Measurements from ENCODE around the gene KLK13. TPM values are rescaled to one million over a fixed set of nuclear protein-coding genes. Genes with fewer than 3 reads are reported as not detected.

KLK13 gene
- total and polyA plus RNA-seq, 2 of the 8 experiments (the other 6 are each of a cell fraction or from before 2014, with no cell fraction given), result 4.2 to 4.5 TPM

DNA sequence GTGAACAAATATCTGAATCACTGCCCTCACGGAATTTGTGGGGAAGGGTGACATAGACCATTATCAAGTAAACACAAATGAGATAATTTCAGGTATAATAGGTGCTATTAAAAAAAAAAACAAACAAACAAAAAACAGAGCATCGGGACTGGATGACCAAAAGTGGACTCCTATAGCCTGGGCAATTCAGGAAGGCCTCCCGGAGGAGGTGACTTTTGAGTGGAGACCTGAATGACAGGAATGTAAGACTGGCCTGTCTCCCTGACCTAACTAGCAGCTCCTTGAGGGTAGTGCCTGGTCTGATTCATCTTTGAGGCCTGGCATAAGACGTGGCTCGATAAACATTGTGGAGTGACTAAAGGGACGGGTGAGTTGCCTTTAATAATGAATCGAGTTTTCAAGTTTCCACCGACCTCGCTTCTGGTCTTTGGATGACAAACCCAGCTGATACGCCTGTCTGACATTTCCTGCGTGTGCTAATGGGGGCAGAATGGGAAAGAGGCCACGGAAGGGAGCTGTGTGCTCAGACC lies 52.2 kb downstream of the KLK13 start:
- ChIA-PET POLR2A (ENCODE audit: partially characterized antibody) (no interaction called here), CTCF (ENCODE audit: partially characterized antibody) (interaction anchor here (0.7 to 3.5 kb wide), 8 partner anchors 11 to 90 kb away, joined by 3 to 18 read pairs (median 4); partner anchors contain the start of gene KLK8)
- Histone ChIP-seq H2BK12ac (ENCODE audit: low read depth, low read length) (no peak overlapping the region), H3K27ac (ENCODE audit: low read depth, low read length) (no peak overlapping the region), H3K9me3 (ENCODE audit: insufficient read depth in 2 of 2, low read depth in 1 of 2, low read length in 1 of 2) (no peaks in the 10 kb centered on the region), H3K4me1 (replicated peaks in 1 of 4; ENCODE audit: control insufficient read depth in 3 of 4, insufficient read depth in 4 of 4, low read length in 3 of 4) (no peaks in the 10 kb centered on the region; a peak in 1 of 7 replicates), H3K27me3 (replicated peaks in 1 of 4; ENCODE audit: control insufficient read depth in 3 of 4, extremely low read depth in 1 of 4, insufficient read depth in 3 of 4, low read length in 3 of 4) (peaks cover 0 to 9% (median 7%) of the 10 kb centered on the region in 4 experiments; a peak in 5 of 7 replicates), H3K23me2 (ENCODE audit: low read depth, low read length) (peaks cover 9% of the 10 kb centered on the region; the same call in 1 of the 2 replicates), H4K8ac (ENCODE audit: extremely low read depth, insufficient read depth, low read length) (no peak overlapping the region), H2AFZ (ENCODE audit: low read length) (no peak overlapping the region), H3K9ac (replicated peaks in 1 of 4; ENCODE audit: extremely low read depth in 1 of 4, low read depth in 3 of 4, low read length in 3 of 4) (no peak overlapping the region), H3K4ac (replicated peaks; ENCODE audit: insufficient read length, low read depth, low read length) (no peak overlapping the region), H4K20me1 (replicated peaks in 1 of 2; ENCODE audit: control insufficient read depth in 1 of 2, insufficient read depth in 2 of 2, low read length in 2 of 2) (no peaks in the 10 kb centered on the region), H3K79me1 (ENCODE audit: low read depth, low read length) (no peaks in the 10 kb centered on the region), H4K91ac (replicated peaks; ENCODE audit: insufficient read length, low read length) (no peak overlapping the region), H3K23ac (ENCODE audit: insufficient read length) (no peak overlapping the region), H2BK20ac (ENCODE audit: low read length) (no peak overlapping the region), H2BK5ac (ENCODE audit: low read depth, low read length) (no peak overlapping the region), H3K56ac (replicated peaks; ENCODE audit: insufficient read length, low read depth, low read length) (no peak overlapping the region), H3K18ac (ENCODE audit: extremely low read depth, low read length) (no peak overlapping the region), H3K4me2 (ENCODE audit: insufficient read depth in 1 of 2, low read depth in 2 of 2, low read length in 2 of 2) (no peak overlapping the region), H3K79me2 (ENCODE audit: control insufficient read depth in 1 of 2, insufficient read depth in 2 of 2, low read length in 2 of 2) (no peaks in the 10 kb centered on the region), H2BK15ac (ENCODE audit: low read length) (no peak overlapping the region), H3K36me3 (ENCODE audit: control insufficient read depth in 2 of 4, insufficient read depth in 4 of 4, low read length in 3 of 4) (no peaks in the 10 kb centered on the region), H2AK5ac (ENCODE audit: low read depth, low read length) (no peak overlapping the region), H4K5ac (ENCODE audit: insufficient read length, low read depth, low read length) (no peak overlapping the region), H3K4me3 (ENCODE audit: extremely low read depth in 1 of 4, insufficient read depth in 2 of 4, low read depth in 3 of 4, low read length in 4 of 4) (no peak overlapping the region), H3K14ac (ENCODE audit: insufficient read length) (no peak overlapping the region), H2BK120ac (replicated peaks; ENCODE audit: low read depth, low read length) (no peak overlapping the region)
- 77% methylated on average over 12 of the region's 12 CpGs; no CpG with 5 or more reads in 1 of the 2 experiments for WGBS, 2 experiments (ENCODE audit: extremely low coverage in 1 of 2, insufficient coverage in 1 of 2, insufficient read length in 1 of 2, insufficient replicate concordance in 2 of 2, low coverage in 1 of 2, low lambda C conversion rate in 2 of 2, missing lambda C conversion rate in 1 of 2)
- FAIRE-seq (no peak), DNase-seq (ENCODE audit: low read depth in 1 of 2, low spot score in 2 of 2) (no peak)
- no peak for TF ChIP-seq SIN3A (conservative IDR thresholded peaks at IDR 0.05 in 1 of 2, IDR thresholded peaks at IDR 0.05 in 1 of 2; ENCODE audit: low read depth in 1 of 2, low read length in 2 of 2)
- TF ChIP-seq, protein P1, sequence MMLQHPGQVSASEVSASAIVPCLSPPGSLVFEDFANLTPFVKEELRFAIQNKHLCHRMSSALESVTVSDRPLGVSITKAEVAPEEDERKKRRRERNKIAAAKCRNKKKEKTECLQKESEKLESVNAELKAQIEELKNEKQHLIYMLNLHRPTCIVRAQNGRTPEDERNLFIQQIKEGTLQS (IDR thresholded peaks at IDR 0.05; ENCODE audit: insufficient read depth, low read depth, low read length), result no peak
- no peak for TF ChIP-seq SP4 (IDR thresholded peaks at IDR 0.05; ENCODE audit: low read length)
- TF ChIP-seq POLR2AphosphoS5 (IDR thresholded peaks at IDR 0.05; ENCODE audit: low read depth, low read length), result no peak
- TF ChIP-seq, protein P2, sequence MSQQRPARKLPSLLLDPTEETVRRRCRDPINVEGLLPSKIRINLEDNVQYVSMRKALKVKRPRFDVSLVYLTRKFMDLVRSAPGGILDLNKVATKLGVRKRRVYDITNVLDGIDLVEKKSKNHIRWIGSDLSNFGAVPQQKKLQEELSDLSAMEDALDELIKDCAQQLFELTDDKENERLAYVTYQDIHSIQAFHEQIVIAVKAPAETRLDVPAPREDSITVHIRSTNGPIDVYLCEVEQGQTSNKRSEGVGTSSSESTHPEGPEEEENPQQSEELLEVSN (IDR thresholded peaks at IDR 0.05), result no peak
- no peak for TF ChIP-seq SP2 (IDR thresholded peaks at IDR 0.05; ENCODE audit: low read length)
- no peak for TF ChIP-seq EP300 (IDR thresholded peaks at IDR 0.05; ENCODE audit: borderline replicate concordance in 1 of 2, low read depth in 2 of 2, low read length in 2 of 2)
- TF ChIP-seq, protein P3, sequence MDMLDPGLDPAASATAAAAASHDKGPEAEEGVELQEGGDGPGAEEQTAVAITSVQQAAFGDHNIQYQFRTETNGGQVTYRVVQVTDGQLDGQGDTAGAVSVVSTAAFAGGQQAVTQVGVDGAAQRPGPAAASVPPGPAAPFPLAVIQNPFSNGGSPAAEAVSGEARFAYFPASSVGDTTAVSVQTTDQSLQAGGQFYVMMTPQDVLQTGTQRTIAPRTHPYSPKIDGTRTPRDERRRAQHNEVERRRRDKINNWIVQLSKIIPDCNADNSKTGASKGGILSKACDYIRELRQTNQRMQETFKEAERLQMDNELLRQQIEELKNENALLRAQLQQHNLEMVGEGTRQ (IDR thresholded peaks at IDR 0.05; ENCODE audit: low read length), result no peak
- no peak for TF ChIP-seq YY1 (IDR thresholded peaks at IDR 0.05; ENCODE audit: low read depth, low read length)
